ENCODE results near the gene METTL21A.
"Not testable (repeated sequence)": the region's sequence is repeated elsewhere in the genome, so short reads cannot be mapped to it uniquely, and the experiment has no call there.

Gene METTL21A
- total RNA-seq = 10.9 to 17.0 (median 14.6) reads per million in 4 experiments

DNA sequence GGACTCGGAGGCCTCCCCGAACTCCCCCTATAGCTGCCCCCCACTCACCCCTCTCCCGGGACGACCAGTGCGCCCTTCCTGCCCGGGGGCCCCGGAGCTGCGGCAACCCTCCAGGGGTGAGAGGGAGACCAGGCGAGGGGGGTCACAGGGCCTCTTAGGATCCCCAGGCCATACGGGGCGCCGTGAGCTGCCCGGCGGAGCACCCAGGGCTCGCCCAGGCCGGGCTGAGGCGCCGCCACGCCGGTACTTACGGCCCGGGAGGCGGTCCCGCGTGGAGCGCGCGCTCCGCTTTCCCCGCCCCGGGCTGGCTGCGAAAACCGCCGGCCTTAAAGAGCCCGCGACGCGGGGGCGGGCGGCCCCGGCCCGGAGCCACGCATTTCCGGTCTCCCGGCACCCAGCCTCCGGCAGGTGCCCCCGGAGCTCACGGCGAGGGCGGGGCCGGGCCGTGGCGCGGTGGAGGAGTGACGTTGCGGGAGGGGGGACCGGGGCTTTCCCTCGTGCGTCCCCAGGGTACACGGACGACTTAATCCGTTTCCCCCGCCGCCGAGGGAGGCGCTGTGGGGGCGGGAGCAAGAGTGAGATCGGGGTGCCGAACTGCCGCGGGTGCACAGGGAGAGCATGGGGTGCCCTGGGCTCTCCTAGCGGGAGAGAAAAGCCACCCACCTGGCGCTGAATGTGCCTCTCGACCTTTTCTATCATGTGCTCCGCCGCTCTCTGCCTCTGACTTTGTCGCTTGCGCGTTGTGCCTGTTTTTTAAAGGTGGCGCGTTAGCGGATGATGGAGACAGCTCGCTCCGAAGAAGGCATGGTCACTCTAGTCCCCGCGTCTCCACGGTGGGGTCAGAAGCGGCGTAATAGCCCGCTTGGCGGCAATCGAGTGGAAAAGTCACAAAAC lies at the start of gene METTL21A:
Gene METTL21A (minus strand): TSS at position 381 of the 894 bp plus-strand sequence. CDS start 1,019 bp downstream, outside the sequence.
- peak; percentile 95 for DNase-seq

DNA sequence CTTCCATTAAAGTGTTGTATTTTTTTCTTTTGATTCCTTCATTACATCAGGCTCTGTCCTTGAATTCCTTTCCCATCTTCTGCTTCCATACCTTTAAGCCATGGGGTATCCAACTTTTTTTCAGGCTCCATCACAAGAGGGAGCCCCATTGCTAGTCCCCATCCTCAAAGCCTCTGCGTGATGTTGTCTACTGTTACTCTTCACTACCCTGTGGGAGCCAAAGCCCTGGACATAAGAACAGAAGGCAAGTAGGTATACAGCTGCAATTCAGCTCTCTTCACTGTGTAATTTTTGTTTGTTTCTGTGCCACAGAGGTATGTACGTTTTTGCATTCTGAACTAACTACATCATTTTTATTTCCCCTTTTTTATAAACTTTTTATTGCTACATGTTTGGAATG lies 49.6 kb upstream of the METTL21A start:
- DNase-seq = no peak

DNA sequence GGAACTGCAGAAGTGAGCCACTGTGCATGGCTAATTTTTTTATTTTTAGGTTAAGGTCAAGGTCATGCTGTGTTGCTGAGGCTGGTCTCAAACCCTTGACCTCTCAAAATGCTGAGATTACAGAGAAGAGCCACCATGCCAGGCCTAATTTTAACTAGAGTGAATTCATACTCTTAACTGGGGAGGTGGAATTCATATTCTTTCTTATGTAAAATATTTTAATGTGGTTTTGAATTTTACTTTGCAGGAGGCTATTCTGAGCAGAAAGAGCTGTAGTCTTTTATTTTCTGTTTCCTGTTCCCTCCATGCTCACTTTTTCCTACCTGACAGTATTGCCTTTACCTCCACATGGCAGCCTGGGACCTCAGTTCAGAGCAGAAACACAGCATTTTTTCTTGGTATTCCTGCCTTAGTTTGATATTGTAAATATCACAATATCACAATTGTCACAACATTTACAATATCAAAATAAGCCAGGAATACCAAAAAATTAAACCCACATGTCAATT lies 49.1 kb upstream of the METTL21A start:
- DNase-seq = no peak

- DNase-seq = no peak
Observed at GRCh38 chr2:207673431-207673830, 48.2 kb upstream of the METTL21A start.

DNA sequence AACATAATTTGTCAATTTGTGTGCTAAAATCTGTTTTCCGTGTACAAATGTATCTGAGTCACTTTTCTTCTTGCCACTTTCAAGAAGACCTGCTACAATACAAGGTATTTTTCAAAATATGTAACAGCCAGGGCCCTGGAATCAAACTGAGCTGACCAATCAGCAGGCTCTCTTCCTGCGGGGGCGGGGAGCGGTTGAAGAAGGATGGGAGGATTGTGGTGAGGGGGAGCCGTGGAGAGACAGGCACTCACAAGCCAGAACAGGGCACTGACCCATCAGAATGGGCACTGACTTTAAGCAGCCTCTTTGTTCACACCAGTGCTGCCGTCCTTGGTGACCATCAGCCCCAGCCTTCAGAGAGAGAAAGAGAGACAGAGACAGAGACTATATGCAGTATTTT lies 45.7 kb upstream of the METTL21A start:
- DNase-seq = no peak

DNA sequence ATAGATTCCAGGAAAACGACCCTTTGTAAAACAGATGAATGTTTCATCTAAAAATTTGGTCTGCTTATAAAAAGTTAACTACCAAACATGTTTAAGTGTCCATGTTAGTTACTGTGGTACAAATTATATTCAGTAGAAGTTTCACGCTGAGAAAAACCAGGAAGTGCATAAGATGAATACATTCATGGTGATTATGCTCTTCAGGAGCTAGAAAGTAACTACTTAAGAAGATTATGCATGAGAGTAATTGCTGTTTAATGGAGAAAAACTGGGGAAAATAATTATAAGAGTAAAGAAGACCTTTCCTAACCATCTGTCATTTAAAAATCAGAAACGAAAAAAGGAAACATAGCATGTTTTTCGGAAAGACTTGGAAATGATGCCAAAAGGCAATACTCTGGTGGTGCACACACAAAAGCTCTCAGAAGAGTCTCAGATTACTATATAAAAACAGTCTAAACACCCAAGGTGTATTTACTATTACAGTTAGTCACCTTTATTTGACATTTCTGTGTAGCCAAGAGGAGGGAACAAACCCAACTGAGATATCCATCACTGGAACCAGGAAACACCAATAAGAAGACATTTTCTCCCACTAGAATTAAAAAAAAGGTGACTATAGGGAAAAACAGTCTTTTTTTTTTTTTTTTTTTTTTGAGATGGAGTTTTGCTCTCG lies 38.8 kb upstream of the METTL21A start:
- DNase-seq = no peak

- no peak for DNase-seq
Observed at GRCh38 chr2:207662203-207662602, 37.0 kb upstream of the METTL21A start.

- DNase-seq = no peak
Observed at GRCh38 chr2:207660994-207661393, 35.8 kb upstream of the METTL21A start.

DNA sequence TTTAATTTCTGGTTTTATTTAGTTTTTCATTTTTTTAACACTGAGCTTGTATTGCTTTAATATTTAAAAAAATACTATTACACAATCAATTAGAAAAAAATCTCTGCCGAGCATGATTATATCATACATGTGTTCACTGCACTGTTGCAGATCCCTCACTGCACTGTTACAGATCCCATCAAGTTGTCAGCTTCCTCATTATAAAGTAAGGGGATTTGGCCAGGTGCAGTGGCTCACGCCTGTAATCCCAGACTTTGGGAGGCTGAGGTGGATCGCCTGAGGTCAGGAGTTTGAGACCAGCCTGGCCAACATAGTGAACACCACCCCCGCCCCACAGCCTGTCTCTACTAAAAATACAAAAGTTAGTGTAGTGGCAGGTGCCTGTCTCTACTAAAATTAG lies 33.0 kb upstream of the METTL21A start:
- DNase-seq = no peak

GRCh38 chr2:207655000-207655399 lies 29.8 kb upstream of the METTL21A start:
- no peak for DNase-seq

DNA sequence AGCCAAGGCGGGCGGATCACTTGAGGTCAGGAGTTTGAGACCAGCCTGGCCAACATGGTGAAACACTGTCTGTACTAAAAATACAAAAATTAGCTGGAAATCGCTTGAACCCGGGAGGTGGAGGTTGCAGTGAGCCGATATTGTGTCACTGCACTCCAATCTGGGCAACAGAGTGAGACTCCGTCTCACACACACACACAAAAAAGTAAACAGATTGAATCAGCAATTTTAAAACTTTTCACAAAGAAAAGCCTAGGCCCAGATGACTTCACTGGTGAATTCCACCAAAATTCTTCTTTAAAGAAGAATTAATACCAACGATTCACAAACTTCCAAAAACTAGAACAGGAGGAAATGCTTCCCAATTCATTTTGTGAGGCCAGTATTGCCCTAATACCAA lies 21.4 kb upstream of the METTL21A start:
- not testable (repeated sequence) for DNase-seq

DNA sequence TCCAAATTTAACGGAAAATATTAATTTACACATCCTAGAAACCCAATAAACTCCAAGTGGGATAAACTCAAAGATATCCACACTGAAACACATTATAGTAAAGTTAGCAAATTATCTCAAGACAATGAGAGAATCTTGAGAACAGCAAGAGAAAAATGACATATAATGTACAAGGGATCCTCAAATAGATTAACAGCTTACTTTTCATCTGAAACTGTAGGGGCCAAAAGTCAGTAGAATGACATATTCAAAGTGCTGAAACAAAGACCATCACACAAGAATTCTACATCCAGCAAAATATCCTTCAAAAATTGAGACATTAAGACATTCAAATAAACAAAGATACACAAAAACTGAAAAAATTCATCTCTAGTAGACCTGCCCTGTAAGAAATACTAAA lies 18.7 kb upstream of the METTL21A start:
- DNase-seq = no peak

- no peak for DNase-seq
Observed at GRCh38 chr2:207640661-207641060, 15.5 kb upstream of the METTL21A start.

GRCh38 chr2:207640160-207640559 lies 15.0 kb upstream of the METTL21A start:
- no peak for DNase-seq

- DNase-seq = not testable (repeated sequence)
Observed at GRCh38 chr2:207639288-207639687, 14.1 kb upstream of the METTL21A start.

GRCh38 chr2:207635468-207636200 lies 10.4 kb upstream of the METTL21A start:
- DNase-seq = no peak

- no peak for DNase-seq
Observed at GRCh38 chr2:207633686-207634085, 8.5 kb upstream of the METTL21A start.

DNA sequence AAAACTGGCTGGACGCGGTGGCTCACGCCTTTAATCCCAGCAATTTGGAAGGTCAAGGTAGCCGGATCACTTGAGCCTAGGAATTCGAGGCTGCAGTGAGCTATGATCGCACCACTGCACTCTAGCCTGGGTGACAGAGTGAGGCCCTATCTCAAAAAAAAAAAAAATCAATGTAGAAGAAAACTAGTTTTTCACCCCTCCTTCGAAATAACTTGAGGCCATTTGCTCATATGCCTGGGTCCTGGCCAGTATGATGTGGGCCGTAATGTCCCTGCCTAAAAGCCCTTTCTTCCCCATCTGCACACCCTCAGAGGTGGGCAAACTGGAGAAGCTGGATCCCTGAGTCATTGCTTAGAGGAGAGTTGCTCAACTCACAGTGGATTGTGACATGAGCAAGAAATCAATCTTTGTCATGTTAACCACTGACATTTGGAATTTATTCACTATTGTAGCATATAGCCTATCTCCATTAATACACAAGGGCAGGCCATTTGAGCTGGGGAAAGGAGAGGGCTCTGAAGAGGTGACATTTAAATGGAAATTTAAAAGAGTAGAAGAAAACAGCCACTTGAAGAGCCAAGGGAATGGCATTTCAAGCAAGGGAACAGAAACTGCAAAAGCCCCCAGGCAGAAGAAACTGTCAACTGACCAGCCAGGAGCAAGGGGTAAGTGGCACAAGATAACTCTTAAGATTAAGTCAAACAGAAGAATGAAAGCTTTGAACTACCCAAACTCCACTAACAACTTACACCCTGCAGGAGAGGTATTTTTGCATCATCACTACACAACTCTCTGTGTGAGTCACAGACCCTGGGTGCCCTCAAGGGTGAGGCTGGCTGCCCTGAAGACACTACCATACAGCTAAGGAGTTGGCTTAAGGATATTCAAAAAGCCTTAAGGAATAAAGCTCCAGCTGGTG lies 7.6 kb upstream of the METTL21A start:
- DNase-seq = no peak

DNA sequence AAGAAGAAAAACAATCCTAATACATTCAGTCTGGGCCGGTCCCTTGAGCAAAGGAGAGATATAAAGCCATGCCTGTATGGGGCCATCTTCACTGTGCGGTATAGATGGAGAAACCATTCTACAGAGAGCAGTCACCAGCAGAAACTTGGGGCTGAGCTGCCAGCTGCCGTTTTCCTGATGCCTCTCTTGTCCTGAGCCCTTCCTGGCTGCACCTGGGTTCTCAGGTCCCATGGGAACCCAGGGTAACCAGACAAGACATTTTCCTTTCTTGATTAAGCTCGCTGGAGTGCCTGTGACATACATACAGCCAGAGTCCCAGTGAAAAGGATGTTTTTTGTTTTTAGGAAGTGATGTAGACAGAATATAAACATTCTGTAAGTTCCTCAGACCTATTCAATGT lies 5.3 kb upstream of the METTL21A start:
- no peak for DNase-seq

DNA sequence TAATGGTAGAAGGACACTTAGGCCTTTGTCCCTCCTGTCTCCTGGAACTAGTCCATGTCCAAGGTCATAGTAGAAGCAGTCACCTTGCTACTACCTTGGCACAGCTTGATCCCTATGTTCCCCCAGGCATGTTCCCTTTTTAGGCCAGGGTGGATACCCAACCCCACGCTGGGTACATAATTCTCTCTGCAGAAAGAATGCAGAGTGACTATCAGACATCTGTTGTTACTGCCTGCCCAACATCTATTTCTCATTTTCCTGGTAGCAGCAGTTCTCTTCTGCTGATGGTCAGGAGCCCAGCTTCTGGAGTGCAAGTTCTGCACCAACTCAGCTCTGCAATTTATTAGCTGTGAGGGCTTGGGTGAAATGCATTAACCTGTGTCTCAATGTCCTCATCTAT lies 4.4 kb upstream of the METTL21A start:
- no peak for DNase-seq

DNA sequence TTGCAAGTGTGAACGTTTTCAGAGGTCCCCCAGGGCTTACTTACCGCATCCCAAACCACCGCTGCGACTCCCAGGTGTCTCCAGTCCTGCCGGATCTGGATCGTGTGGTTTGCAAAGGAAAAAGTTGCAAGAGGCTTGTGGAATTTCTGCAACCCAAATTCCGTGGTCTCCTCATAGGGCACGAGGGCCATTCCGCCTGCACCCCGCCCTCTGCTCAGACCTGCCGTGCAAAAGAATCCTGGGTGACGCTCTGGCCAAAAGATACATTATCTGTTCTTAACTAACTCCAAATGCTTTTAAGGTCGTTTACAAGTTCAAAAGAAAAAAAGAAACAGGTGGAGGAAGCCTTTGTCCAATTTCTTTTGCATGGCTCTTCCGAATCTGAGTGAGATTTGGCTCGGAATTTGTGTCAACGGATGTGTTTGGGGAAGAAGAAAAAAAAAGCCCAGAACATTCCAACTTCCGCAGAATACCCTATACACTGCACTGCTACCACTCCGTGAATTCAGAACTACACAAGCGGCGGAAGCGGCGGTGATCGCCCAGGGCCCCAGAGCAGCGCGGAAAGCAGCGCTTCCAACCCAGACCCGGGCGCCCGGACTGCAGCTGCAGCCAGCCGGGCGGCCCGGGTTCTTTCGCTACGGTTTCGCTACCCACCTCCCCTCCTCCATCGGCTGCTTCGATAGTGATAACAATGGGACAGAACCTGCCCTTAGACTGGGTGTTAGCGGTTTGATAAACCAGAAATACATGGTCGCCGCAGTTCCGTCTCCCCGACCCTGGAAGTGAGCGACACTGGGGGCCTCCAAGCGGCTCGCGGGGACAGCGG lies 795 bp downstream of the METTL21A start:
- DNase-seq = peak; percentile 48
